ENCODE measurements around the gene GAB3.

The GAB3 gene

DNA sequence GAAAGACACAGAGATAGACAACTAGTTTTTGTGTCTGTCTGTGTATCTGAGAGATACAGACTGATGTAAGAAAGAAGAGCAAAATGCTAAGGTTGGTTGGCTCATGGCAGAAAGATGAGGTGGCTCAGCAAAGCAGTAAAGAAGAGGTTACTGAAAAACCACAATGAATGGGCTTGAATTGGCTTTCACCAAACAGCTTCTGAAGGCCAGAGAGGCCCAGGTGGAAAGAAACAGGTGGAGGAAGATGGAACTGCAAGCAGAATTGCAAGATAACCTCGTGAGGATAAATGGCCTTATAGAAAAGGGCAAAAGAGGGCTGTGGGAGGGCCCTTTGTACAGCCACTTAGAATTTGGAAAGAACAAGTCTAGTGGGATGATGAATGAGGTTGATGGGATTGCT is 39.6 kb downstream of the GAB3 start:
- Histone ChIP-seq H3F3A (ENCODE audit: insufficient read depth, low read length) (no peaks in the 10 kb centered on the region), H3K9ac (ENCODE audit: low read length) (no peak overlapping the region), H3K79me2 (ENCODE audit: insufficient read depth, low read length) (no peaks in the 10 kb centered on the region), H3K27ac (ENCODE audit: low read depth, low read length, poor library complexity, severe bottlenecking) (no peak overlapping the region), H3K36me3 (ENCODE audit: insufficient read depth, low read length) (no peaks in the 10 kb centered on the region), H3K4me1 (ENCODE audit: insufficient read depth, low read length, severe bottlenecking) (no peaks in the 10 kb centered on the region), H3K4me3 (ENCODE audit: low read depth, low read length, poor library complexity, severe bottlenecking) (no peak overlapping the region), H3K27me3 (ENCODE audit: insufficient read depth, low read length) (no peaks in the 10 kb centered on the region), H2AFZ (ENCODE audit: low read length) (no peak overlapping the region), H3K9me2 (ENCODE audit: low read depth, low read length) (no peaks in the 10 kb centered on the region), H4K20me1 (ENCODE audit: insufficient read depth, low read length) (no peaks in the 10 kb centered on the region), H3K9me3 (ENCODE audit: low read length) (no peaks in the 10 kb centered on the region), H3K4me2 (ENCODE audit: low read length) (no peak overlapping the region)
- TF ChIP-seq EZH2 (IDR thresholded peaks at IDR 0.05; ENCODE audit: borderline replicate concordance, low read length): no peak
- TF ChIP-seq, protein P1, sequence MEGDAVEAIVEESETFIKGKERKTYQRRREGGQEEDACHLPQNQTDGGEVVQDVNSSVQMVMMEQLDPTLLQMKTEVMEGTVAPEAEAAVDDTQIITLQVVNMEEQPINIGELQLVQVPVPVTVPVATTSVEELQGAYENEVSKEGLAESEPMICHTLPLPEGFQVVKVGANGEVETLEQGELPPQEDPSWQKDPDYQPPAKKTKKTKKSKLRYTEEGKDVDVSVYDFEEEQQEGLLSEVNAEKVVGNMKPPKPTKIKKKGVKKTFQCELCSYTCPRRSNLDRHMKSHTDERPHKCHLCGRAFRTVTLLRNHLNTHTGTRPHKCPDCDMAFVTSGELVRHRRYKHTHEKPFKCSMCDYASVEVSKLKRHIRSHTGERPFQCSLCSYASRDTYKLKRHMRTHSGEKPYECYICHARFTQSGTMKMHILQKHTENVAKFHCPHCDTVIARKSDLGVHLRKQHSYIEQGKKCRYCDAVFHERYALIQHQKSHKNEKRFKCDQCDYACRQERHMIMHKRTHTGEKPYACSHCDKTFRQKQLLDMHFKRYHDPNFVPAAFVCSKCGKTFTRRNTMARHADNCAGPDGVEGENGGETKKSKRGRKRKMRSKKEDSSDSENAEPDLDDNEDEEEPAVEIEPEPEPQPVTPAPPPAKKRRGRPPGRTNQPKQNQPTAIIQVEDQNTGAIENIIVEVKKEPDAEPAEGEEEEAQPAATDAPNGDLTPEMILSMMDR (IDR thresholded peaks at IDR 0.05; ENCODE audit: low read length): no peak

DNA sequence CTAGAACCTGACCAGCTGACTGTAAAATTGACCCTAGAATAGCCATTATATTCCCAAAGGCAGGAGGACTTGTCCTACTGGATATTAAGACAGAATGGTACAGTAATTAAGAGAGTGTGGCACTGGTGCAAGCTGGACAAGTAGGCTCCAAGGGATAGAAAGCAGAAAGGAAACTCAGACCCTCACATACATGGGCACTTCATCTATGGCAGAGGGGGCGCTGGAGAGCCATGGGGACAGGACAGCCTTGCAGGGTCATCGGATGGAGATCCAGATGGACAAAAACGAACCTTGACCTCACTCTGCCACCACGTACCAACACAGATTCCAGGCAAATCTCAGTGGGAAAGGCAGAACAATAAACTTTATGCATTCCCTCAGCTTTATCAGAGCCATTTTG is 40.6 kb downstream of the GAB3 start:
- Histone ChIP-seq H3K9me3 (ENCODE audit: low read length) (no peaks in the 10 kb centered on the region), H4K20me1 (ENCODE audit: insufficient read depth, low read length) (no peaks in the 10 kb centered on the region)

DNA sequence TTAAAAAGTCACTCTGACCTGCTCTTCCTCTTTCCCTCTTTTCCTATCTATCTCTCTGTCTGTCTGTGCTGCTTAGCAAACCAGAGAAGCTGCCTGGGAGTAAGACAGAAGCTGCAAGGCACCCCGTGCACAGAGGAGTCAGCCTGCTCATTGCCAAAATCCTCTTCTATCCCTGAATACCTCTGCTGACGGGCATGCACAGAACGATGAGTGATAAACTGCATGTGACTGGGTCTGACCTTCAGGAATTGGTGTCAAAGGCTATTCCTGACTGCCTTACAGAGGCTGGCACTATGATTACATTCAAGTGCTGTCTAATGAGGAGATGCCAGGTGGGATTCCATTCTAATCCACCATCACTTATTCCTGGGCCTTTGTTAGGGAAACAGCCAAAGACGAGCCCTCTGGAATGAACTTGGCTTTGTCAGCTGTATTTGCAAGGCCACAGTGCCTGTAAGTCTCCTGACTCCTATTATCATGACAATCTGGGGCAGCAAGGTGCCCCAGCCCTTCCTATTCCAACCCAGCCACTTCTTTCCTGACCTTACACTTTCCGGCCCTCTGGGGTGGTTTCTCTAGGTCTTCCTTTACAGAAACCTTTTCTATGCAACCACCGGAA is 52.1 kb downstream of the GAB3 start:
- Histone ChIP-seq H3K9ac (ENCODE audit: low read length) (no peak overlapping the region), H3K79me2 (ENCODE audit: insufficient read depth, low read length) (no peaks in the 10 kb centered on the region), H3K4me3 (ENCODE audit: low read depth, low read length, poor library complexity, severe bottlenecking) (no peak overlapping the region), H3K9me2 (ENCODE audit: low read depth, low read length) (no peaks in the 10 kb centered on the region), H4K20me1 (ENCODE audit: insufficient read depth, low read length) (no peaks in the 10 kb centered on the region), H3K27ac (ENCODE audit: low read depth, low read length, poor library complexity, severe bottlenecking) (no peak overlapping the region), H3K4me1 (ENCODE audit: insufficient read depth, low read length, severe bottlenecking) (no peaks in the 10 kb centered on the region), H3K36me3 (ENCODE audit: insufficient read depth, low read length) (no peaks in the 10 kb centered on the region; the same call in 1 of the 2 replicates), H3K4me2 (ENCODE audit: low read length) (no peak overlapping the region), H3F3A (ENCODE audit: insufficient read depth, low read length) (no peaks in the 10 kb centered on the region), H3K27me3 (ENCODE audit: insufficient read depth, low read length) (no peaks in the 10 kb centered on the region), H2AFZ (ENCODE audit: low read length) (no peak overlapping the region), H3K9me3 (ENCODE audit: low read length) (no peaks in the 10 kb centered on the region)
- TF ChIP-seq, protein P1 (IDR thresholded peaks at IDR 0.05; ENCODE audit: low read length): no peak
- no peak for TF ChIP-seq EZH2 (IDR thresholded peaks at IDR 0.05; ENCODE audit: borderline replicate concordance, low read length)

More for the DNA sequence above, 40.6 kb downstream of the GAB3 start:
- Histone ChIP-seq H3K36me3 (ENCODE audit: insufficient read depth, low read length) (no peaks in the 10 kb centered on the region), H3K4me1 (ENCODE audit: insufficient read depth, low read length, severe bottlenecking) (no peaks in the 10 kb centered on the region), H3K4me2 (ENCODE audit: low read length) (no peak overlapping the region), H3K9me2 (ENCODE audit: low read depth, low read length) (no peaks in the 10 kb centered on the region), H3K9ac (ENCODE audit: low read length) (no peak overlapping the region), H2AFZ (ENCODE audit: low read length) (no peak overlapping the region), H3K4me3 (ENCODE audit: low read depth, low read length, poor library complexity, severe bottlenecking) (no peak overlapping the region), H3K27me3 (ENCODE audit: insufficient read depth, low read length) (no peaks in the 10 kb centered on the region), H3K27ac (ENCODE audit: low read depth, low read length, poor library complexity, severe bottlenecking) (no peak overlapping the region), H3F3A (ENCODE audit: insufficient read depth, low read length) (no peaks in the 10 kb centered on the region), H3K79me2 (ENCODE audit: insufficient read depth, low read length) (no peaks in the 10 kb centered on the region)
- TF ChIP-seq, protein P1 (IDR thresholded peaks at IDR 0.05; ENCODE audit: low read length): 0 out of 2 replicates have a peak, but pooled peaks have one; percentile 10
- TF ChIP-seq EZH2 (IDR thresholded peaks at IDR 0.05; ENCODE audit: borderline replicate concordance, low read length): no peak
